Astrocyte (in vitro differentiated cells and primary cell): ENCODE results near the gene TRAF1.

Source experiments
- CTCF ChIP-seq: IDR thresholded peaks from 2 replicates; pipeline ENCODE4 v1.5.1; 2011; ENCODE audit warnings: low read depth, mild to moderate bottlenecking, inconsistent platforms, low read length, moderate library complexity; ENCODE audit not compliant: insufficient read depth
- EZH2 ChIP-seq: IDR thresholded peaks from 2 replicates; pipeline ENCODE4 v1.6.1; 2012; ENCODE audit warnings: mild to moderate bottlenecking, low read length, inconsistent platforms; ENCODE audit not compliant: insufficient read depth

- TF ChIP-seq CTCF: no peak
- no peak for TF ChIP-seq EZH2
These were observed 45.3 kb upstream of the TRAF1 start for GRCh38 chr9:120971938-120972337.
